Activated CD4-positive, alpha-beta memory T cell treated with anti-CD3 and anti-CD28 coated beads for 36 hours (primary cell): ENCODE results near the gene TSPAN14. TPM values are rescaled to one million over a fixed set of nuclear protein-coding genes. Genes with fewer than 3 reads are reported as not detected.

Experiments used
- CTCF ChIA-PET: fragments of 350-600 bp; sonication (Branson Sonifier 250); formaldehyde crosslinking; loops from one replicate; lab custom pipeline; 2021; ENCODE audit warnings: antibody characterized with exemption, inconsistent platforms; lab: Charles Lee
- POLR2A ChIA-PET: fragments of 350-600 bp; sonication (Branson Sonifier 250); formaldehyde crosslinking; loops from one replicate; lab custom pipeline; 2021; ENCODE audit warnings: antibody characterized with exemption; lab: Charles Lee
- DNase-seq: peaks from one replicate; pipeline ENCODE4 v3.0.0-alpha.2; 2020
- H3K27ac Mint-ChIP-seq: one replicate; pipeline ENCODE4 v1.8.0; 2021; ENCODE audit warnings: mixed read lengths
- H3K27me3 Mint-ChIP-seq: one replicate; pipeline ENCODE4 v1.8.0; 2021; ENCODE audit warnings: mixed read lengths
- H3K36me3 Mint-ChIP-seq: one replicate; pipeline ENCODE4 v1.8.0; 2021; ENCODE audit warnings: mixed read lengths
- H3K4me1 Mint-ChIP-seq: one replicate; pipeline ENCODE4 v1.8.0; 2021; ENCODE audit warnings: low read depth, mixed read lengths
- H3K4me3 Mint-ChIP-seq: one replicate; pipeline ENCODE4 v1.8.0; 2021; ENCODE audit warnings: mild to moderate bottlenecking, mixed read lengths
- H3K9me3 Mint-ChIP-seq: one replicate; pipeline ENCODE4 v1.8.0; 2021; ENCODE audit warnings: mixed read lengths
- intact Hi-C: fragments of 100-400 bp; cut with micrococcal nuclease; formaldehyde crosslinking; loops from one replicate; pipeline ENCODE4 v1.15.1; 2023
- total RNA-seq, 2 experiments: library from RNA; stranded (reverse); gene quantifications; one replicate each; pipeline ENCODE4 v1.2.3, GENCODE V29; 2021

TSPAN14 gene
- total RNA-seq, 2 experiments from 2014 or later, result 48.9 to 51.8 TPM

DNA sequence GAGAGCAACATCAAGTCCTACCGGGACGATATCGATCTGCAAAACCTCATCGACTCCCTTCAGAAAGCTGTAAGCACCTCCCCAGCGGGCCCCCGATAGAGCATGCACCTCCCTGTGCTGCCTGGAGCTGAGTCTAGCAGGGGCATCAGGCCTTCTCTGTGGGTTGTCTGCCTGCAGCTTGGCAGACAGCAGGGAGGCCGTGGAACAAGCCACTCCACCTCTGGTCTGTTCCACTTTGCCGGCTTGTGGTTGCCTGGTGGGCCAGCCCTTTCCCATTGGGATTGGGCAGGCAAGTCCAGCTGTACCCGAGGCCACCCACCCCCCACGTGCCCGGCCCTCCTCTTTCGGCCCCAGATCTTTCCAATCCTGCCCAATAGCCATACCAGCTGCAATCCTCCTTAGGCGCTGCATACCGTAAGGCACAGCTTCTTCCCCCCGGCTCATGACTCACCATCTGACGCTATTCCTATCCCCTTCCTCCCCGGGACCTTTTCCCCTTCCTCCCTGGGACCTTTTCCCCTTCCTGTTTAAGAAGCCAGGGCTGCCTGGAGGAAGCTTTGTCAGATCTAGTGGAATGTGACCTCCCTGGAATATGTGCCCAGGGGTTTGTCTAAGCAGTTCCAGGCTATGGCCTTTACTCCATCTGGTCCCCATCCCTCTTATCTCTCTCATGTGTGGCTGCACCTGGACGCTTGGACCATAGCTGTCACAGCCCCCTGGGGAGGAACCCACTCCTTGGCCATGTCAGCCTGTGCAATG is 55.5 kb downstream of the TSPAN14 start:
- no peak for DNase-seq
- no peaks in the 10 kb centered on the region for H3K27me3 Mint-ChIP-seq
- no peak overlapping the region for H3K4me3 Mint-ChIP-seq
- no peaks in the 10 kb centered on the region for H3K9me3 Mint-ChIP-seq
- H3K4me1 Mint-ChIP-seq, result peaks cover 32% of the 10 kb centered on the region
- CTCF ChIA-PET, result interaction anchor here (0.5 to 21.6 kb wide), 3 partner anchors 21 to 91 kb away, joined by 3 to 1168 read pairs (median 3); partner anchors contain the start of gene TSPAN14
- peak overlapping the region; percentile 65 for H3K27ac Mint-ChIP-seq
- peaks cover 50% of the 10 kb centered on the region for H3K36me3 Mint-ChIP-seq
- POLR2A ChIA-PET, result interaction anchor here (1.1 kb wide), 1 partner anchor 54 kb away, joined by 4 read pairs; no protein-coding TSS in a partner anchor
- intact Hi-C loops, result no loop called here

DNA sequence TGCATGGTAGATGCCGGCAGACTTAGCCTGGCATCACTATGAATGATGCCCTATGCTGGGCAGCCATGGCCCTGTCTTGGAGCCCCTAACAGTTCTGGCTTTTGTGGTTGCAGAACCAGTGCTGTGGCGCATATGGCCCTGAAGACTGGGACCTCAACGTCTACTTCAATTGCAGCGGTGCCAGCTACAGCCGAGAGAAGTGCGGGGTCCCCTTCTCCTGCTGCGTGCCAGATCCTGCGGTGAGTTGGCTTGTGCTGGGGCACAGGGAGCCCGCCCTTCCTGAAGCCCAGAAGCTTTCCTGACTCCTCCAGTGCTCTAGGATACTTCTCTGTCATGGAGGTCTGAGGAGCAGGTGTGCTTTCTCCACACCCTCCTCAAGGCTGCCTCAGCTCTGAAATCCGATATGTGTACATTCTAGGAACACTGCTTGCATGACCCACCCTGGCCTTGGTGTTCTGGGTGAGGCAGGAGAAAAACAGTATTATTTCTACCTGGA is 58.0 kb downstream of the TSPAN14 start:
- H3K27ac Mint-ChIP-seq, result peak overlapping the region; percentile 81
- no peaks in the 10 kb centered on the region for H3K27me3 Mint-ChIP-seq
- H3K4me1 Mint-ChIP-seq, result peaks cover 29% of the 10 kb centered on the region
- no peaks in the 10 kb centered on the region for H3K9me3 Mint-ChIP-seq
- ChIA-PET POLR2A (no interaction called here), CTCF (interaction anchor here (1.0 to 21.6 kb wide), 7 partner anchors 9 to 151 kb away, joined by 3 to 1168 read pairs (median 5); partner anchors contain the start of gene TSPAN14)
- H3K4me3 Mint-ChIP-seq, result no peak overlapping the region
- DNase-seq, result no peak
- intact Hi-C loops, result no loop called here
- peaks cover 54% of the 10 kb centered on the region for H3K36me3 Mint-ChIP-seq

DNA sequence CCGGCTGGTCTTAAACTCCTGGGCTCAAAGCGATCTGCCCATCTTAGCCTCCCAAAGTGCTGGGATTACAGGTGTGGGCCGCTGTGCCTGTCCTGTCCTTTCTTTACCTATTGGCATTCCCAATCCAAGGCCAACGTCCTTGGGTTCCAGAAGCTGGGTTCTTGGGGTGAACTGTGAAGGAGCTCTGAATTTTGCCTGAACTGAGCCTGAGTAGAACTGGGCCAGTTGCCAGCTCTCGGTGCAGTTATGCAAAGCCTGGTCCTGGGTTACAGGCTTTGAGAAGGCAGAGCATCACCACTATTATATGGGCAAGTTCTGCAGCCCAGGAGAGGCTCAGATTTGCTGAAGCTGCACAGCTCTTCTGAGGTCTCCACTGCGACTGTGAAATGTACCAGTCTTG is 59.0 kb downstream of the TSPAN14 start:
- Mint-ChIP-seq H3K27ac (no peak overlapping the region), H3K9me3 (no peaks in the 10 kb centered on the region), H3K27me3 (no peaks in the 10 kb centered on the region), H3K36me3 (peaks cover 57% of the 10 kb centered on the region), H3K4me1 (peaks cover 29% of the 10 kb centered on the region), H3K4me3 (no peak overlapping the region)
- ChIA-PET POLR2A (interaction anchor here (1.8 kb wide), 1 partner anchor 10 kb away, joined by 5 read pairs; no protein-coding TSS in a partner anchor), CTCF (interaction anchor here (0.8 to 21.6 kb wide), 3 partner anchors 8 to 55 kb away, joined by 4 to 1168 read pairs (median 17); partner anchors contain the start of gene TSPAN14)
- intact Hi-C loops, result no loop called here
- no peak for DNase-seq

DNA sequence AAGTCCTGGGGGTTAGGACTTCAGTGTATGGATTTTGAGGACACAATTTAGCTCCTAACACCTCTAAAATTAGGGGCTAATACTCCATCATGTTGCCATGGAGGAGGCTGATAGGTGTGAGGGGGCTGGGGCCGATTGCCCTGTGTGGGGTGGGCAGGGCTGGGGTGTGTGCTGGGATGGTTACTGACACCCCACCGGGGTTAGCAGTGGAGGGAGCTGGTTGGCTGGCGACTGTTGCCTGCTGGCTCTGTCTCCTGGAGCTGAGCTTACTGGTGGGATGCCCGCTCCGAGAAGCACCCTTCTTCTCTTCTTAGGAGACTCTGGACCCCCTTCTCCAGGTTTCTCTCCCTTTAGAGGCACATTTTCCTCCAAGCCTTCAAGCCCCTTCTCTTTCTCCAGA is 61.4 kb downstream of the TSPAN14 start:
- DNase-seq, result no peak
- intact Hi-C loops, result no loop called here
- no peaks in the 10 kb centered on the region for H3K9me3 Mint-ChIP-seq
- H3K27ac Mint-ChIP-seq, result no peak overlapping the region
- CTCF ChIA-PET, result interaction anchor here (0.7 to 21.6 kb wide), 3 partner anchors 10 to 137 kb away, joined by 3 to 1168 read pairs (median 17); partner anchors contain the start of gene TSPAN14
- no peak overlapping the region for H3K4me3 Mint-ChIP-seq
- H3K36me3 Mint-ChIP-seq, result peaks cover 54% of the 10 kb centered on the region
- POLR2A ChIA-PET, result no interaction called here
- H3K27me3 Mint-ChIP-seq, result no peaks in the 10 kb centered on the region
- H3K4me1 Mint-ChIP-seq, result peaks cover 24% of the 10 kb centered on the region

DNA sequence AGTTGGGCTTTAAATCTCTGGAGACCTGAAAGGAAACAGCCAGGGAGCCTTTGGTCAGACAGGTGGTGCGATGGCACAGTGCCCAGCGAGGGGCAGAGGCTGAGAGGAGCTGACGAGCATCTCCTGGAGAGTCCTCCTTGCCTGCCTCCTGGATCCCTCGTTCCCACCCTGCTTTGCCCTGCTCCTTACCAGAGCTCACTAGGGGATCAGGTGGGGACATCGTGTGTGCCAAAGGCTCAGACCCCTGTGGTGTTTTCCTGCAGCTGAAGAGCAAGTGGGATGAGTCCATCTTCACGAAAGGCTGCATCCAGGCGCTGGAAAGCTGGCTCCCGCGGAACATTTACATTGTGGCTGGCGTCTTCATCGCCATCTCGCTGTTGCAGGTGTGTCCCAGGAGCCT is 61.8 kb downstream of the TSPAN14 start:
- peak overlapping the region; percentile 73 for H3K27ac Mint-ChIP-seq
- peaks cover 56% of the 10 kb centered on the region for H3K36me3 Mint-ChIP-seq
- POLR2A ChIA-PET, result no interaction called here
- H3K4me3 Mint-ChIP-seq, result no peak overlapping the region
- DNase-seq, result no peak
- CTCF ChIA-PET, result interaction anchor here (0.7 to 21.6 kb wide), 3 partner anchors 10 to 138 kb away, joined by 3 to 1168 read pairs (median 17); partner anchors contain the start of gene TSPAN14
- peaks cover 23% of the 10 kb centered on the region for H3K4me1 Mint-ChIP-seq
- no peaks in the 10 kb centered on the region for H3K9me3 Mint-ChIP-seq
- intact Hi-C loops, result no loop called here
- H3K27me3 Mint-ChIP-seq, result no peaks in the 10 kb centered on the region

DNA sequence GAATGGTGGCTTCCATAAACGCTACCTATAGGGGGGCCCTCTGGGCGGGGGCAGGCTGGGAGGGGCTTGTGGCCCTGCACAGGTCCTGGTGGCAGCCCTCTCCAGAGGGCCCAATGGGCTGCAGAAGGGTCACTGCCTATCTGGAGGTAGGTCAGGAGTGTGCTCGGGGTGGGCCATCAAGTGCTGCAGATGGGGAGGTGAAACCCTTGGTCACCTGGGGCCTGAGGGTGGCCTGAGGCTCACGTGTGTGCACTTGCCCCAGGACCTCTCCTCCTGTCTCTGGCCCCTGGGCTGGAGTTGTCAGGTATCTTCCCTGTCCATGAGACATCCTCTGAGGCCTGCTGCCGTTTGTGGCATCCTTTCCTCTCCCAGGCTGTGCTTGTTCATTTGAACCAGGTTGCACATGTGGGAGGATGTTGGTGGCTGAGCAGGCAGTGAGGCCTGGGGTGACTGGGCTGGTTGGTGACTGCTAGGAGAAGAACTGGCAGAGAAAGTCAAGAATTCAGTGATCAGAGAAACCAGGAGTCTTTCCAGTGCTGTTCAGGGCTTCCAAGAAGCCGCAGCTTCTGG is 62.5 kb downstream of the TSPAN14 start:
- H3K27ac Mint-ChIP-seq, result peak overlapping the region; percentile 73

DNA sequence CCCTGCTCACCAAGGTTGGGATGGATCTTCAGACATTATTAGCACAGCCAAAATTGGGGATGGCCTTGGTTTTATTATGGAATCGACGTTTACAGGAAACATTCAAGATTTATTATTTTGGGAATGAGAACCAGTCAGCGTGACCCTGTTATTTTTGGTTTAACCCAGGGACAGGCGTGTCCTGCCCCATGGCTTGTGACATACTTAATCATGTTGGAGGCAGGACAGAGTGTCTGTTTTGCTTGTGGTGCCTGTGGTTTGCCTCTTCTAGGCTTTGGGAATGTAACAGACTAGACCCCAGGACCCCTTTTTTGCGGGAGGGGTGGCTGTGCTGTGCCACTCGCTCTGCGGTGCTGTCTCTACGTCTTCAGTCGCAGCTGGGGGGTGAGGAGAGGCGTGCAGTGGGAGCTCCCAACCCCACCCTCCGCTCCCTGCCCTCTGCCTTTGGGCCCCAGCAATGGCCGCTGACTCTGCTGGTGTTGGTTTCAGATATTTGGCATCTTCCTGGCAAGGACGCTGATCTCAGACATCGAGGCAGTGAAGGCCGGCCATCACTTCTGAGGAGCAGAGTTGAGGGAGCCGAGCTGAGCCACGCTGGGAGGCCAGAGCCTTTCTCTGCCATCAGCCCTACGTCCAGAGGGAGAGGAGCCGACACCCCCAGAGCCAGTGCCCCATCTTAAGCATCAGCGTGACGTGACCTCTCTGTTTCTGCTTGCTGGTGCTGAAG is 63.5 kb downstream of the TSPAN14 start:
- intact Hi-C loops, result no loop called here
- peak overlapping the region; percentile 73 for H3K27ac Mint-ChIP-seq
- no peak overlapping the region for H3K4me3 Mint-ChIP-seq
- no peaks in the 10 kb centered on the region for H3K9me3 Mint-ChIP-seq
- peaks cover 44% of the 10 kb centered on the region for H3K36me3 Mint-ChIP-seq
- DNase-seq, result no peak
- H3K4me1 Mint-ChIP-seq, result peaks cover 18% of the 10 kb centered on the region
- H3K27me3 Mint-ChIP-seq, result no peaks in the 10 kb centered on the region
- POLR2A ChIA-PET, result interaction anchor here (0.6 kb wide), 1 partner anchor 167 kb away, joined by 4 read pairs; no protein-coding TSS in a partner anchor
- CTCF ChIA-PET, result no interaction called here

More for the DNA sequence above, 62.5 kb downstream of the TSPAN14 start:
- no peak overlapping the region for H3K4me3 Mint-ChIP-seq
- CTCF ChIA-PET, result interaction anchor here (3.5 to 21.6 kb wide), 2 partner anchors 11 to 59 kb away, joined by 17 to 1168 read pairs; partner anchors contain the start of gene TSPAN14
- no peaks in the 10 kb centered on the region for H3K27me3 Mint-ChIP-seq
- peaks cover 17% of the 10 kb centered on the region for H3K4me1 Mint-ChIP-seq
- H3K9me3 Mint-ChIP-seq, result no peaks in the 10 kb centered on the region
- POLR2A ChIA-PET, result no interaction called here
- intact Hi-C loops, result no loop called here
- DNase-seq, result no peak
- peaks cover 53% of the 10 kb centered on the region for H3K36me3 Mint-ChIP-seq

DNA sequence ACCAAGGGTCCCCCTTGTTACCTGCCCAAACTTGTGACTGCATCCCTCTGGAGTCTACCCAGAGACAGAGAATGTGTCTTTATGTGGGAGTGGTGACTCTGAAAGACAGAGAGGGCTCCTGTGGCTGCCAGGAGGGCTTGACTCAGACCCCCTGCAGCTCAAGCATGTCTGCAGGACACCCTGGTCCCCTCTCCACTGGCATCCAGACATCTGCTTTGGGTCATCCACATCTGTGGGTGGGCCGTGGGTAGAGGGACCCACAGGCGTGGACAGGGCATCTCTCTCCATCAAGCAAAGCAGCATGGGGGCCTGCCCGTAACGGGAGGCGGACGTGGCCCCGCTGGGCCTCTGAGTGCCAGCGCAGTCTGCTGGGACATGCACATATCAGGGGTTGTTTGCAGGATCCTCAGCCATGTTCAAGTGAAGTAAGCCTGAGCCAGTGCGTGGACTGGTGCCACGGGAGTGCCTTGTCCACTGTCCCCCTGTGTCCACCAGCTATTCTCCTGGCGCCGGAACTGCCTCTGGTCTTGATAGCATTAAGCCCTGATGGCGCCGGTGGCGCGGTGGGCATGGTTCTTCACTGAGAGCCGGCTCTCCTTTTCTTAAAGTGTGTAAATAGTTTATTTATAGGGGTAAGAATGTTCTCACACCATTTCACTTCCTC is 64.2 kb downstream of the TSPAN14 start:
- H3K36me3 Mint-ChIP-seq, result peaks cover 44% of the 10 kb centered on the region
- no peaks in the 10 kb centered on the region for H3K27me3 Mint-ChIP-seq
- H3K9me3 Mint-ChIP-seq, result no peaks in the 10 kb centered on the region
- ChIA-PET POLR2A (interaction anchor here (0.6 kb wide), 1 partner anchor 166 kb away, joined by 4 read pairs; no protein-coding TSS in a partner anchor), CTCF (interaction anchor here (1.3 kb wide), 1 partner anchor 12 kb away, joined by 5 read pairs; no protein-coding TSS in a partner anchor)
- H3K27ac Mint-ChIP-seq, result peak overlapping the region; percentile 58
- intact Hi-C loops, result no loop called here
- DNase-seq, result no peak
- H3K4me3 Mint-ChIP-seq, result no peak overlapping the region
- peaks cover 22% of the 10 kb centered on the region for H3K4me1 Mint-ChIP-seq

DNA sequence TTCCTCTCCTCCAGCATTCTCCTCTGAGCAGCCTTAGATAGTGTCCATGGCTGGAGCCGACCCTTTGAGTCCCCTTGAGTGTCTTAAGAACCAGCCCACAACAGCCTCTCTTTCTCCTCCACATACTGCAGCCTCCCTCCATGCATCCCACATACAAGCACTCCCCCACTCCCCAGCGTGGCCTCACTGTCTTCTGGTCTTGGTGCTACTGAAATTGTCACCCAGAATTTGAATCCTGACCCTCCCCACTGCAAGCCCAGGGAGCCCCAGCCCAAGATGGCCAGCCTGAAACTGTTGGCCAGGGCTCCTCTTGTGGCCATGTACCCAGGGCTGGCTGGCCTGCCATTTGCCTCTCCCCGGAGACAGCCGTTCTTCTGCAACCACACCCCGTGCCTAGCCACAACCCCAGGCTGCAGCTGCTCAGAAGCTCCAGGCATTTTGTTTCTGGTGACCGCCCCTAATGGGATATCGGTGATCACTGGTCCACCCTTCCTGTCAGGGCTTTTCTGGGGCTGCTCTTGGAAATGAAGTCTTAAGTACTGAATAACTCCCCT is 64.8 kb downstream of the TSPAN14 start:
- Mint-ChIP-seq H3K4me3 (no peak overlapping the region), H3K36me3 (peaks cover 40% of the 10 kb centered on the region), H3K9me3 (no peaks in the 10 kb centered on the region), H3K27ac (peak overlapping the region; percentile 0), H3K4me1 (peaks cover 27% of the 10 kb centered on the region), H3K27me3 (no peaks in the 10 kb centered on the region)
- ChIA-PET CTCF (interaction anchor here (1.0 to 1.3 kb wide), 2 partner anchors 13 to 74 kb away, joined by 4 to 5 read pairs; no protein-coding TSS in a partner anchor), POLR2A (interaction anchor here (0.6 kb wide), 2 partner anchors 32 to 60 kb away, joined by 3 read pairs; no protein-coding TSS in a partner anchor)
- no peak for DNase-seq
- intact Hi-C loops, result no loop called here

DNA sequence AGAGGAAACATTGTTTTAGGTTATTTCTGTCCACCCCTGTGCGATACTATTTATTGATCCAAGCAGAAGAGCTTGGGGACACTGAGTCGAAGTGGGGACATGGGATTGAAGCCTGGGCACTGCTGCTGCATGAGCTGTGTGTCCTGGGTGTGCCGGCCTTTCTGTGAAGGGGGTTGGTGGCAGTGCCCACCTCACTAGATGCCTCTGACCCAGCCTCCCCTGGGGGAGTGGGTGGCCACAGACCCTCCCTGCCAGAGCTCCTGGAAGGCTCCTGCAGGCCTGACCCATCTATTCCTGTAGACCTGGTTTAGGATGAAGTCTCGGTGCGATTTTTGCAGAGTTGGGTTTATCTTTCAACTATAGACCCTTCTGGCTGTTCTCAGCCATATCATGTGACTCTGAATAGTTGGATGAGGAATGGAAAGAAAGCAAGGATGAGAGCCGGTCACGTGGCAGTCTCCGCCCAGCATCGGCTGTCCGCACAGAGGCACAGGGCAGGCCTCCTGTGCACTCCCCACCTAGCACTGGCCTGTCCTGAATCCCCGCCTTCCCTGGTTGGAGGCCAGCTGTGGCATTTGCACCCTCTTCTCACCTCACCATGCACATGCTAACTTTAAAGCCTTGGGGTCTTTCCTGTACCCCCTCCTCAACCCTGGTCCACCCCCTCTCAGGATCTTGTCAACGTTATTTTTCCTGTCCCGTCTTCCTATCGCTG is 66.0 kb downstream of the TSPAN14 start:
- Mint-ChIP-seq H3K27ac (peak overlapping the region; percentile 13), H3K9me3 (no peaks in the 10 kb centered on the region), H3K36me3 (peaks cover 31% of the 10 kb centered on the region), H3K27me3 (no peaks in the 10 kb centered on the region), H3K4me1 (peaks cover 34% of the 10 kb centered on the region), H3K4me3 (no peak overlapping the region)
- intact Hi-C loops, result no loop called here
- no peak for DNase-seq
- CTCF ChIA-PET, result interaction anchor here (1.0 to 2.4 kb wide), 3 partner anchors 9 to 75 kb away, joined by 4 to 12 read pairs (median 4); no protein-coding TSS in a partner anchor
- POLR2A ChIA-PET, result no interaction called here
